ENCODE data around the gene POGZ. TPM values are rescaled to one million over a fixed set of nuclear protein-coding genes. Genes with fewer than 3 reads are reported as not detected.

The POGZ gene
- 18.4 to 21.7 TPM (median 19.6 TPM) in 5 replicates for total RNA-seq (2022; extraction: Qiagen RNA extraction)

GRCh38 chr1:151459331-151460046, at the start of gene POGZ:
TSS of gene POGZ (minus strand) at chr1:151459494. CDS start at chr1:151442204, 17,290 bp downstream.

GRCh38 chr1:151399324-151400171, 59.7 kb downstream of the POGZ start, which contains the start of gene PSMB4:
TSS of gene PSMB4 (plus strand) at chr1:151399573. CDS start at chr1:151399588, 15 bp downstream.

GRCh38 chr1:151372058-151372934, 87.0 kb downstream of the POGZ start, which contains the start of gene SELENBP1:
TSS of gene SELENBP1 (minus strand) at chr1:151372705. CDS start at chr1:151372641, 64 bp downstream.

Other genes with a start within 250 kb of the POGZ start
- 156 to 191 TPM (median 190 TPM) in 5 replicates for gene PSMD4, start 204.8 kb downstream of the POGZ start, total RNA-seq (2022; extraction: Qiagen RNA extraction)
- gene ZNF687, start 177.2 kb downstream of the POGZ start, total RNA-seq (2022; extraction: Qiagen RNA extraction), result 12.3 to 15.7 TPM (median 13.9 TPM) in 5 replicates
- 23.7 to 25.2 TPM (median 24.4 TPM) in 5 replicates for gene PI4KB, start 132.1 kb downstream of the POGZ start, total RNA-seq (2022; extraction: Qiagen RNA extraction)
- 18.1 to 21.5 TPM (median 20.6 TPM) in 5 replicates for gene RFX5, start 112.2 kb downstream of the POGZ start, total RNA-seq (2022; extraction: Qiagen RNA extraction)
- 6.4 to 8.5 TPM (median 7.8 TPM) in 5 replicates for gene SELENBP1, start 86.8 kb downstream of the POGZ start, total RNA-seq (2022; extraction: Qiagen RNA extraction)
- gene PSMB4, start 59.9 kb downstream of the POGZ start, total RNA-seq (2022; extraction: Qiagen RNA extraction), result 352 to 444 TPM (median 418 TPM) in 5 replicates
- 1.8 to 2.6 TPM (median 2.1 TPM) in 5 replicates for gene CGN, start 51.9 kb upstream of the POGZ start, total RNA-seq (2022; extraction: Qiagen RNA extraction)
- gene TUFT1, start 80.8 kb upstream of the POGZ start, total RNA-seq (2022; extraction: Qiagen RNA extraction), result 7.3 to 8.3 TPM (median 7.9 TPM) in 5 replicates
- gene SNX27, start 152.6 kb upstream of the POGZ start, total RNA-seq (2022; extraction: Qiagen RNA extraction), result 6.6 to 11.0 TPM (median 6.9 TPM) in 5 replicates

Data from A549 treated with AZD2906 at 1 μM for 4 hours (cell line).